ENCODE measurements around the gene SS18L1.

- TF ChIP-seq EZH2 (IDR thresholded peaks at IDR 0.05; ENCODE audit: low read length, missing control alignments) (no peak), CTCF (conservative IDR thresholded peaks at IDR 0.05 in 1 of 2, IDR thresholded peaks at IDR 0.05 in 1 of 2; ENCODE audit: low read depth in 1 of 2, low read length in 2 of 2) (no peak)
Observed at GRCh38 chr20:62165762-62166399, 22.3 kb downstream of the SS18L1 start.

Data from fibroblast of lung (primary cell).